Stimulated activated naive B cell treated with anti-CD40 and anti-IgM and Interleukin-4, amounts not matched to agents 10 μg/mL and 1 μg/mL and 100 μg/mL, for 72 hours (primary cell): Measurements from ENCODE around the gene EIF2B2.

ENCODE experiments used
- ATAC-seq, 2 donors: fragments of 150-1000 bp; cut with Tn5 transposase; replicated peaks; 2 replicates each; pipeline ENCODE4 v1.10.0; 2021; ENCODE audit warnings: moderate library complexity in 1 of 2
- DNase-seq: peaks from one replicate; pipeline ENCODE4 v3.0.0; 2021
- H3K27ac Mint-ChIP-seq: one replicate; pipeline ENCODE4 v1.8.0; 2022; ENCODE audit warnings: mild to moderate bottlenecking, mixed read lengths
- H3K27me3 Mint-ChIP-seq, 2 donors: one replicate each; pipeline ENCODE4 v1.8.0; 2022; ENCODE audit warnings: mixed read lengths in 2 of 2
- H3K36me3 Mint-ChIP-seq, 2 donors: one replicate each; pipeline ENCODE4 v1.8.0; 2022; ENCODE audit warnings: mixed read lengths in 2 of 2, mild to moderate bottlenecking in 1 of 2
- H3K4me1 Mint-ChIP-seq, 2 donors: one replicate each; pipeline ENCODE4 v1.8.0; 2022; ENCODE audit warnings: mixed read lengths in 2 of 2, mild to moderate bottlenecking in 1 of 2
- H3K4me3 Mint-ChIP-seq, 2 donors: one replicate each; pipeline ENCODE4 v1.8.0; 2022; ENCODE audit warnings: mild to moderate bottlenecking in 2 of 2, mixed read lengths in 2 of 2, moderate library complexity in 1 of 2
- H3K9me3 Mint-ChIP-seq, 2 donors: one replicate each; pipeline ENCODE4 v1.8.0; 2022; ENCODE audit warnings: mixed read lengths in 2 of 2, mild to moderate bottlenecking in 1 of 2

Gene EIF2B2

DNA sequence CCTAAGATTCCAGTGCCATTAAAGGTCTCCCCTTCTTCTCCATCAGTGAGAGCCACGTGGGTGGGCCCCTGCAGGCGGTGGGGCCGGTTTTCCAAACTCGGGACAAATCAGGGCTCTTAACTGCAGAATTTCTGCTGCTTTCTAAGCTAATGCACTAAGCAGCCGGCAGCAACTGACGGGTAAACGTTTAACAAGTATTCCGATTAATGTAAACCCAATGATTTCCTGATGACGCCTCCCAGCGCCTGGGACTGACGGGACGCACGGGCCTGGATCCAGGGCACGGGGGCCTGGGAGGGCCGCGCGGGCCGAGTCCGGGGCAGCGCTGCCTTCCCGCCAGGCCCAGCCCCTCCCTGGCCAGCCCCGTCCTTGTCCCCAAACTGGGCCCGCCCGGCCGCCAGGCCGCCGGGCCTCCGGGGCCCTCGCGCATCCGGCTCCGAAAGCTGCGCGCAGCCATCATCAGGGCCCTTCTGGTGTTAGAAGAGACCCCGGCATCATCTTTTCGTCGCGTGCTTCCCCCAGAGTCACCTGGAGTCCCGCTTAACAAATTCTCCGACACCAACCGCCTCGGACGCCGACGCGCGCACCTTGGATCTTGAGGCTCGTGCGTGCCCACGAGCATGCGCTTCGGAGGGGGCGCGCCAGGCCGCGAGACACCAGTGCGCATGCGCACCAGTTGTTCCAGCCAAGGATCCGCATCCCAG, 48.3 kb downstream of the EIF2B2 start, which contains the start of gene MLH3:
TSS of gene MLH3 (minus strand) at position 616 of the 704 bp plus-strand sequence. CDS start 1,812 bp downstream, outside the sequence.
- no peaks in the 10 kb centered on the region for H3K27me3 Mint-ChIP-seq
- peak within 1 kb of the TSS; percentile 92 to 94 for H3K4me3 Mint-ChIP-seq
- peak; percentile 61 for DNase-seq
- peaks cover 13 to 22% of the 10 kb centered on the region in 2 donors for H3K4me1 Mint-ChIP-seq
- H3K27ac Mint-ChIP-seq = peak within 1 kb of the TSS; percentile 96
- peak; percentile 89 to 92 for ATAC-seq
- no peaks in the 10 kb centered on the region for H3K9me3 Mint-ChIP-seq
- H3K36me3 Mint-ChIP-seq = peaks cover 11 to 41% of the 10 kb centered on the region in 2 donors

DNA sequence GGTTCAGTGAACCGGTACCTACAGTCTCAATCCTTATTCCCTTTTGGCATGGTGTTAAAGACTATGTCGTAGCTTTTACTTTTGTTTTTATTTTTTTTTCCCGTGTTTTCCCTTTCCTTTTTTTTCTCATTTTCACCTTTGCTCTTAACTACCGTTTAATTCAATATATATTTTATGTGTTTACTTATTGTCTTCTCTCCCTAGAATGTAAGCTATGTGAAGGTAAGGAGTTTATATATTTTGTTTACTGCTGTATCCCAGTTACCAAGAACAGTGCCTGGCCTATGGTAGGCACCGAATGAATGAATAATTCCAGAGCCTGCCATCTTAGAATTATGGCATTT, 48.8 kb downstream of the EIF2B2 start:
- H3K4me1 Mint-ChIP-seq = peaks cover 11 to 21% of the 10 kb centered on the region in 2 donors
- H3K36me3 Mint-ChIP-seq = peaks cover 12 to 39% of the 10 kb centered on the region in 2 donors
- peak in 1 of 2 donors; percentile 46 for ATAC-seq

DNA sequence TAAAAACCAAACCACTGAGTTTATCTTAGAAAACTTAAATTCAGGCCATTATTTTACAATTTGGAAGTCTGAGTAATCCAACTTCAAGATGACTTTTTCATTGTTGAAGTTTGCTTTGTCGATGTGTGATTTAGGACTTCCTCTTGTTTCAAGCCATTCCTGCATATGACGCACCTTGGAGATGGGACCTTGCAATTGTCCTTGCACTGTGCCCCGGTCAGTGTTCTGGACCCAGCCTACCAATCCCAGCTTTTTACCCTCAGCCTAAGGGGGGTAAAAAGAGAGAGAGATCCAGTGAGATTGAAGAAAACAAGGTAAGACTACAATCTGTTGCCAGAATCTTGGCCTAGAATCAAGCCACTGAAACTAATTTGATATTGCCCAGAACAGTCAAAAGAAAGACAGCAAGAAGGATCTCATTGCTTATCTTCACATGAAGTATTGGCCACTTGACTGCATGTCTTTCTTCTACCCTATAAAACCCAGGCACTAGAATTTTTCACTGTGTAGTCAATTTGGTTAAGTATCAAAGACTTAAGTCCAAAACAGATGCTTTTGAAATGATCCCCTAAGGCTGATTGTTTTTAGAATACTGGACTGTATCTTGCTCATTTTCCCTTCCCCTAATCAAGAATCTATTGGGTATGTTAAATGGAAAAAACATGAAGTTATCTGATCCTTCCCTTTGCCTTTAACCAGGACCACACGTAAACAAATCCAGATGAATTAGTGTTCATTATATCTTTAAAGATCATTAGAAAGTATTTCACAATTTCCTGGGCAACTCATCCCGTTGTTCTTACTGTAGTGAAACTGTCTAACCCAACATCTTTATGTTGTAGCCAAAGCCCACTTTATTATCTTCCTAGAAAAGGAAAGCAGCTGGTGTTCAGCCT, 50.9 kb downstream of the EIF2B2 start:
- H3K4me1 Mint-ChIP-seq = peaks cover 11 to 17% of the 10 kb centered on the region in 2 donors
- H3K27me3 Mint-ChIP-seq = no peaks in the 10 kb centered on the region
- peaks cover 10 to 39% of the 10 kb centered on the region in 2 donors for H3K36me3 Mint-ChIP-seq
- H3K9me3 Mint-ChIP-seq = no peaks in the 10 kb centered on the region
- ATAC-seq (no peak), DNase-seq (no peak)
- no peak overlapping the region for H3K27ac Mint-ChIP-seq
- H3K4me3 Mint-ChIP-seq = no peak overlapping the region

More for the DNA sequence above, 48.8 kb downstream of the EIF2B2 start:
- Mint-ChIP-seq H3K27ac (peak overlapping the region; percentile 96), H3K27me3 (no peaks in the 10 kb centered on the region), H3K4me3 (peak overlapping the region; percentile 92 to 94), H3K9me3 (no peaks in the 10 kb centered on the region)
- no peak for DNase-seq

DNA sequence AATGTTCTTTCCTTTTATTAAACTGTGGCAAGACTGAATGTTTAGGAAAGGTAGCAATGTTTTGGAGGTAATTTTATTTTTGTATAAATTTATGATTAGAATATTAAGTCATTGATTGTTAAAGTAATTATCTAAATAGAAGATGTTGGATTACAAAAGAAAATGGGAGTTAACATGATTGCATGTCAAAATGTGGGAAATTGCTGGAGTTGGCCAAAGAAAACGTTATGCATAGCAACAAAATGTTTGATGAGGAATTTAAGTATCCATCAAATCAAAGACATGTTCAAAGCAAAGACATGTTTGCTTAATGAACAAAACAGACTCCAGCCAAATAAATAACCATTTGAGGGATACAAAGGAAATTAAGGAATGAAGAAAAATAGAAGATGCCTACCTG, 51.7 kb downstream of the EIF2B2 start:
- DNase-seq = no peak
- peaks cover 9 to 40% of the 10 kb centered on the region in 2 donors for H3K36me3 Mint-ChIP-seq

DNA sequence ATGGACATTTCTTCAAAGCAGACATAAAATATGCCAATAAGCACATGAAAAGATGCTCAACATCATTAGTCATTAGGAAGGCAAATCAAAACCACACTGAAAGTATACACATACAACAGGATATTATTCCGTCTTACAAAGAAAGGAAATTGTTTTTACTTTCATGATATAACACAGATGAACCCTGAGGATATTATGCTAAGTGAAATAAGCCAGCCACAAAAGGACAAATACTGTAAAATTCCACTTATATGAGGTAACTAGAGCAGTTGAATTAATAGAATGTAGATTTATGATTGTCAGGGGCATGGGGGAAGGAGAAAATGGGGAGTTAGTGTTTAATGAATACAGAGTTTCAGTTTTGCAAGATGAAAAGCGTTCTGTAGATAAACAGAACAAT, 56.9 kb downstream of the EIF2B2 start:
- H3K27me3 Mint-ChIP-seq = no peaks in the 10 kb centered on the region
- no peak for ATAC-seq
- H3K36me3 Mint-ChIP-seq = peaks cover 19 to 36% of the 10 kb centered on the region in 2 donors
- H3K9me3 Mint-ChIP-seq = no peaks in the 10 kb centered on the region
- H3K4me1 Mint-ChIP-seq = peaks cover 5 to 14% of the 10 kb centered on the region in 2 donors
- no peak overlapping the region for H3K4me3 Mint-ChIP-seq
- no peak for DNase-seq
- no peak overlapping the region for H3K27ac Mint-ChIP-seq

More for the DNA sequence above, 51.7 kb downstream of the EIF2B2 start:
- Mint-ChIP-seq H3K4me3 (no peak overlapping the region), H3K27me3 (no peaks in the 10 kb centered on the region), H3K27ac (no peak overlapping the region), H3K9me3 (no peaks in the 10 kb centered on the region), H3K4me1 (peaks cover 8 to 17% of the 10 kb centered on the region in 2 donors)
- no peak for ATAC-seq

DNA sequence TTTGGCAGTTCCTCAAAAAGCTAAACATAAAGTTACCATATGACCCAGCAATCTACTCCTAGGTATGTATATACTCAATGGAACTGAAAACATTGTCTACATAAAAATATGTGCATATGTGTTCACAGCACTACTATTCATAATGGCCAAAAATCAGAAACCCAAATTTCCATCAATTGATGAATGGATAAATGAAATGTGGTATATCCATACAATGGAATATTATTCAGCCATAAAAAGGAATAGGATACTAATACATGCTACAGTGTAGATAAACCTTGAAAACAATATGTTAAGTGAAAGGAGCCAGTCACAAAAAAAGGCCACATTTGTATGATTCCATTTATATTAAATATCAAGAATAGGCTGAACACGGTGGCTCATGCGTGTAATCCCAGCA, 57.7 kb downstream of the EIF2B2 start:
- H3K36me3 Mint-ChIP-seq = peaks cover 18 to 32% of the 10 kb centered on the region in 2 donors
- H3K27me3 Mint-ChIP-seq = no peaks in the 10 kb centered on the region
- DNase-seq = no peak

More for the DNA sequence above, 57.7 kb downstream of the EIF2B2 start:
- no peak overlapping the region for H3K27ac Mint-ChIP-seq
- no peak overlapping the region for H3K4me3 Mint-ChIP-seq
- peaks cover 5 to 14% of the 10 kb centered on the region in 2 donors for H3K4me1 Mint-ChIP-seq
- H3K9me3 Mint-ChIP-seq = no peaks in the 10 kb centered on the region
- ATAC-seq = no peak
